Measurements from ENCODE around the gene IGFBP2.

DNA sequence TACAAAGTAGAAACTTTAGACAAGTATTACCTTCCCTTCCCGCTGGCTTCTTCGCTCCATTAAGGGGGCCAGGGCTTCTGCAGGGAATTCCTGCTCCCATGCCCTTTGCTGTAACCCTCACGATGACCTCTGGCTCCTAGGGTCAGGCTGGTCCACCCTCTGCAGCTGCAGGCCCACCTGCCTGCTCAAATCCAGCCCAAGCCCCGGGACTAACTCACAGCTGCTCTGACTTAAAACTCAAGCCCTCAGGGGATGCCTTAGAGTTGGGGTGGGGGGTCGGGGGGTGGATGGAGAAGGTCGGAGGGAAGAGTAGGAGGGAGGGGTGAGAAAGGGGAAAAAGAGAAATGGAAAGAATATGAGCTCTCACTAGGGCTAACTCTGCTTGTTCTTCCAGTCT, 57.2 kb downstream of the IGFBP2 start:
- TF ChIP-seq, protein P1, sequence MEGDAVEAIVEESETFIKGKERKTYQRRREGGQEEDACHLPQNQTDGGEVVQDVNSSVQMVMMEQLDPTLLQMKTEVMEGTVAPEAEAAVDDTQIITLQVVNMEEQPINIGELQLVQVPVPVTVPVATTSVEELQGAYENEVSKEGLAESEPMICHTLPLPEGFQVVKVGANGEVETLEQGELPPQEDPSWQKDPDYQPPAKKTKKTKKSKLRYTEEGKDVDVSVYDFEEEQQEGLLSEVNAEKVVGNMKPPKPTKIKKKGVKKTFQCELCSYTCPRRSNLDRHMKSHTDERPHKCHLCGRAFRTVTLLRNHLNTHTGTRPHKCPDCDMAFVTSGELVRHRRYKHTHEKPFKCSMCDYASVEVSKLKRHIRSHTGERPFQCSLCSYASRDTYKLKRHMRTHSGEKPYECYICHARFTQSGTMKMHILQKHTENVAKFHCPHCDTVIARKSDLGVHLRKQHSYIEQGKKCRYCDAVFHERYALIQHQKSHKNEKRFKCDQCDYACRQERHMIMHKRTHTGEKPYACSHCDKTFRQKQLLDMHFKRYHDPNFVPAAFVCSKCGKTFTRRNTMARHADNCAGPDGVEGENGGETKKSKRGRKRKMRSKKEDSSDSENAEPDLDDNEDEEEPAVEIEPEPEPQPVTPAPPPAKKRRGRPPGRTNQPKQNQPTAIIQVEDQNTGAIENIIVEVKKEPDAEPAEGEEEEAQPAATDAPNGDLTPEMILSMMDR (IDR thresholded peaks at IDR 0.05) = no peak
- no peak for TF ChIP-seq POLR2A (IDR thresholded peaks at IDR 0.05)

All from body of pancreas (tissue), 4 donors.